HCT116 (cell line): Measurements from ENCODE around the gene CBFA2T2.

Experiments used
- CEBPB ChIP-seq: IDR thresholded peaks from 2 replicates; pipeline ENCODE4 v1.6.1; 2012; ENCODE audit warnings: low read depth
- CTCF ChIP-seq, 3 experiments: fragments of 200-600 bp in 1 of 3; sonication (generic) in 1 of 3; IDR thresholded peaks in 2 of 3; conservative IDR thresholded peaks in 1 of 3; 2 replicates each; pipeline ENCODE4 v1.5.1; 2012 to 2017; ENCODE audit warnings: low read depth in 2 of 3, low read length in 2 of 3, antibody characterized with exemption in 1 of 3, borderline replicate concordance in 1 of 3, control low read depth in 1 of 3, mild to moderate bottlenecking in 1 of 3, mixed read lengths in 1 of 3, mixed run types in 1 of 3, moderate library complexity in 1 of 3; ENCODE audit not compliant: insufficient read depth in 1 of 3
- POLR2A ChIP-seq: IDR thresholded peaks from 2 replicates; pipeline ENCODE4 v1.7.0; 2011; ENCODE audit warnings: borderline replicate concordance; ENCODE audit not compliant: insufficient read depth, insufficient read length; ENCODE audit errors: extremely low read depth
- POLR2AphosphoS5 ChIP-seq: IDR thresholded peaks from 2 replicates; pipeline ENCODE4 v1.6.1; 2011; ENCODE audit warnings: mild to moderate bottlenecking, low read depth, low read length, moderate library complexity
- SP1 ChIP-seq: IDR thresholded peaks from 2 replicates; pipeline ENCODE4 v1.6.1; 2012; ENCODE audit warnings: low read depth

- TF ChIP-seq POLR2AphosphoS5: no peak
- no peak for TF ChIP-seq CTCF (IDR thresholded peaks at IDR 0.05 in 2 of 3, conservative IDR thresholded peaks at IDR 0.05 in 1 of 3; ENCODE audit: borderline replicate concordance in 1 of 3, insufficient read depth in 1 of 3, low read depth in 2 of 3, low read length in 2 of 3)
- no peak for TF ChIP-seq POLR2A
- TF ChIP-seq CEBPB: no peak
- TF ChIP-seq SP1: no peak
These were observed 49.2 kb downstream of the CBFA2T2 start for GRCh38 chr20:33539129-33539528.
